GM12874 (cell line): ENCODE results near the gene MDFIC.

Experiments
- CTCF ChIP-seq: IDR thresholded peaks from 2 replicates; pipeline ENCODE4 v1.5.1; 2011; ENCODE audit warnings: low read depth, mild to moderate bottlenecking, control low read depth, low read length, moderate library complexity; ENCODE audit not compliant: insufficient read depth

MDFIC gene

GRCh38 chr7:114890561-114890960 is 31.3 kb upstream of the MDFIC start:
- no peak for TF ChIP-seq CTCF

GRCh38 chr7:114900127-114900526 is 21.8 kb upstream of the MDFIC start:
- no peak for TF ChIP-seq CTCF

- TF ChIP-seq CTCF: no peak
Observed at GRCh38 chr7:114901771-114902170, 20.1 kb upstream of the MDFIC start.

- TF ChIP-seq CTCF: no peak
Observed at GRCh38 chr7:114903131-114903530, 18.8 kb upstream of the MDFIC start.

GRCh38 chr7:114910787-114911186 is 11.1 kb upstream of the MDFIC start:
- TF ChIP-seq CTCF: no peak

- TF ChIP-seq CTCF: no peak
Observed at GRCh38 chr7:114911411-114911810, 10.5 kb upstream of the MDFIC start.

- no peak for TF ChIP-seq CTCF
Observed at GRCh38 chr7:114916261-114916892, 5.5 kb upstream of the MDFIC start.
